Activated T-helper 1 cell treated with anti-CD3 and anti-CD28 coated beads, Interleukin-12 subunit alpha, Interleukin-12 subunit beta, Interleukin-2, Interleukin-4 antibody, amounts not matched to agents 30 ng/mL and 10 ng/mL and 1 ng/mL, durations not matched to agents 14 hours and 24 hours and 36 hours (primary cell): ENCODE measurements around the gene TMEM154. TPM values are rescaled to one million over a fixed set of nuclear protein-coding genes. Genes with fewer than 3 reads are reported as not detected.

Source experiments
- DNase-seq: peaks from one replicate; pipeline ENCODE4 v3.0.0; 2021; ENCODE audit warnings: low spot score
- H3K27ac Mint-ChIP-seq: one replicate; pipeline ENCODE4 v1.8.0; 2021; ENCODE audit warnings: mild to moderate bottlenecking, mixed read lengths
- H3K27me3 Mint-ChIP-seq: one replicate; pipeline ENCODE4 v1.8.0; 2022; ENCODE audit warnings: mild to moderate bottlenecking, moderate library complexity, mixed read lengths; ENCODE audit not compliant: insufficient read depth
- H3K36me3 Mint-ChIP-seq: one replicate; pipeline ENCODE4 v1.8.0; 2021; ENCODE audit warnings: low read depth, mixed read lengths
- H3K4me1 Mint-ChIP-seq: one replicate; pipeline ENCODE4 v1.8.0; 2021; ENCODE audit warnings: low read depth, mixed read lengths
- H3K4me3 Mint-ChIP-seq: one replicate; pipeline ENCODE4 v1.8.0; 2021; ENCODE audit warnings: mild to moderate bottlenecking, moderate library complexity, mixed read lengths
- H3K9me3 Mint-ChIP-seq: one replicate; pipeline ENCODE4 v1.8.0; 2021; ENCODE audit warnings: mixed read lengths
- intact Hi-C: fragments of 100-400 bp; cut with micrococcal nuclease; formaldehyde crosslinking; loops from one replicate; pipeline ENCODE4 v1.15.1; 2024
- total RNA-seq: library from RNA; stranded (reverse); gene quantifications from 2 replicates; pipeline ENCODE4 v1.2.3, GENCODE V29; 2022

Gene TMEM154
- total RNA-seq, 1 donor from 2014 or later: 13.0 TPM

DNA sequence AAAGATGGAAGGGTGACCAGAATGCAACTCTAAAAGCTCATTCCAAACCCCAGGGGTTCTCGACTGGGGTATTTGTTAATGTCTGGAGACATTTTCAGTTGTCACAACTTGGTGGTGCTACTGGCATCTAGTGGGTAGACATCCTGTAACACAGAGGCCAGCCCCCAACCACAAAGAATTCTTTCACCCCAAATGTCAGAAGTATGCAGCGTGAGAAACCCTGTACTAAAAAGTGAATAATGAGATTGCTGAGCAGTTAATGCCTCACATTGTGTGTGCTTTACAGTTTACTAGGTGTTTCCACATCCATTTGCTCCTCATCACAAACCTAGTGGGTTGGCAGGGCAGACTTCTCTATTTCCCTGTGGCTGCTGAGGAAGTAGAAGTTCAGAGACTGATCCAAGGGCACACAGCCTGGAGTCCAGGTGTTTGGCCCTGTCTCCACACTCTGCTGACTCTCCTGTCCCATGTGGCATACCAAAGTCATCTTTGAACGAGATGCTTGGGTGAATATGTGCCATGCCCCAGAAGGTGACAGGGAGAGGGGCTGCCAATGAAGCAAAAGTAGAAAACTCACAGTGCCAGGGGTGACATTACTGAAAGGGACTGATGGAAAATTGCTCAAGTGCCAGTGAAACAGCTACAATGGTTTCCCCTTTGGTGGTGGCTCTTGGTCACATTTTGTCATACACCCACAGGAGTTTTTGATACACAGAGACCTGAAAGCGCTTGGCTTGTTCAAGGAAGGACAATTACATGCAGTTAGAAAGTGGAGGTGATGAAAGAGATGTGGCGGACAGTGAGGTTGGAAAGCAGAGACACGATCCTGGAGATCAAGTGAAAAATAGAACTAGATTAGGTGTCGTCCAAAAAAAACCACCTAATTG, 10.1 kb upstream of the TMEM154 start:
- Mint-ChIP-seq H3K36me3 (no peaks in the 10 kb centered on the region), H3K27me3 (no peaks in the 10 kb centered on the region), H3K27ac (no peak overlapping the region), H3K4me3 (no peak overlapping the region), H3K9me3 (no peaks in the 10 kb centered on the region), H3K4me1 (peaks cover 1% of the 10 kb centered on the region)
- no peak for DNase-seq
- intact Hi-C loops: loop anchor here (1.0 to 10.0 kb wide), 3 partner anchors 11 to 1655 kb away; partner anchors contain the start of gene TMEM154

DNA sequence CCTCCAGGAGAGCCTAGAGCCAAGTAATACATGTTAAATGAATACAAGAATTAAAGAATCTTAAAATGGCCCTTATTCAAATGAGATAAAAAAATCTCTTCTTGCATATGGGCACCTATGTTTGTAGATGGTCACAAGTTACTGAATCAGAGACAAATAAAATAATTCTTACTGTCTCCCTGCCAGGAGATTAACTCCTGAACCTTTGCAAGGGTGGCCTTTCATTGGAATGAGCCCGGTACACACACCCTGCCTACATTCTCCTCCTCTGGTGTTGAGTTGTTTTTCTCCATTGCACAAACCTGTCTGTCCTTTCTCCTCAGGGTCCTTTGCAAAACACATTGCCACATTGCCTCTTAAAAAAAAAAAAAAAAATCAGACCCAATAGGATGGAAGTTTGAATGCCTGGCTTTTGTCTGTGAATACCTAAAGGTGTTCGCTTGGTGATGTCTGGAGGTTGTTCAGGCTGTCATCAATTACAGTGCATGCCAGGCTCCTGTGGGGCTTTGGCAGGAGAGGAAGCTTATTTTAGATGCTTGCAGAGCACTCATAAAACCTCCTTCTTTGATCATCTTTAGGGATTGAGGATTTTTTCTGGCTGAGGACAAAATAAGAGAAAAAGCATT, 8.3 kb upstream of the TMEM154 start:
- H3K9me3 Mint-ChIP-seq: no peaks in the 10 kb centered on the region
- H3K4me1 Mint-ChIP-seq: peaks cover 19% of the 10 kb centered on the region
- intact Hi-C loops: loop anchor here (10.0 kb wide), 1 partner anchor 427 kb away; no protein-coding TSS in a partner anchor
- no peaks in the 10 kb centered on the region for H3K27me3 Mint-ChIP-seq
- DNase-seq: no peak
- no peaks in the 10 kb centered on the region for H3K36me3 Mint-ChIP-seq
- no peak overlapping the region for H3K4me3 Mint-ChIP-seq
- H3K27ac Mint-ChIP-seq: no peak overlapping the region

DNA sequence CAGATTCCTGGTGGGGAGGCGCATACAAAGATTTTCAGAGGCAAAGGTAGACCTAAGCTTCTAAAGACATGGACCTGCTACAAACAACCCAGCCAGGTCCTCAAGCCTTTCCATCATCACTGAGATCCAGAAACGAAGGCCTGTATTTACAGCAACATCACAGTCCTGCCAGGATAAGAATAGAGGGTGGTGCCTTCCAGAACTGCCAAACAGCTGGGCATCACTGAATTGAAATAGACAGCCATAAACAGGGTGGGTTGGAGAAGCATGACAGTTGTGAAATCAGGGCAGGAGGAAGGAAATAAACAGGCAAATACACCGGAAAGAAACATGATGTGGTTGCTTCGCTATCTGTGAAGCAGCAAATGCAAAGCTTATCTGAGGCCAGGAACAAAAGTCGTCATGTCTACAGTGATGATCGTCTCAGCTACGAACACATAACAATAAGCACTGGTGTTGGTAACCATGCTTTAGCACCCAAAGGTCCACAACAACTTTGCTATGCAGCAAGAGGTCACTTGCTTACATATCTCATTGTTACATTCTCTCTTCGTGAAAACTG, 6.7 kb upstream of the TMEM154 start:
- no peak for DNase-seq
- no peaks in the 10 kb centered on the region for H3K9me3 Mint-ChIP-seq
- peaks cover 31% of the 10 kb centered on the region for H3K4me1 Mint-ChIP-seq
- H3K27me3 Mint-ChIP-seq: no peaks in the 10 kb centered on the region
- H3K4me3 Mint-ChIP-seq: no peak overlapping the region
- no peak overlapping the region for H3K27ac Mint-ChIP-seq
- intact Hi-C loops: loop anchor here (10.0 kb wide), 1 partner anchor 428 kb away; no protein-coding TSS in a partner anchor
- H3K36me3 Mint-ChIP-seq: no peaks in the 10 kb centered on the region

GRCh38 chr4:152684587-152684986, 4.8 kb upstream of the TMEM154 start:
- no peak for DNase-seq
- Mint-ChIP-seq H3K27ac (peak overlapping the region; percentile 54), H3K36me3 (no peaks in the 10 kb centered on the region), H3K4me1 (peaks cover 49% of the 10 kb centered on the region), H3K4me3 (no peak overlapping the region), H3K9me3 (no peaks in the 10 kb centered on the region), H3K27me3 (no peaks in the 10 kb centered on the region)
- intact Hi-C loops: loop anchor here (5.0 to 10.0 kb wide), 2 partner anchors 48 to 430 kb away; no protein-coding TSS in a partner anchor

GRCh38 chr4:152684007-152684406, 4.2 kb upstream of the TMEM154 start:
- no peak for DNase-seq
- no peaks in the 10 kb centered on the region for H3K36me3 Mint-ChIP-seq
- H3K9me3 Mint-ChIP-seq: no peaks in the 10 kb centered on the region
- H3K4me1 Mint-ChIP-seq: peaks cover 55% of the 10 kb centered on the region
- no peaks in the 10 kb centered on the region for H3K27me3 Mint-ChIP-seq
- no peak overlapping the region for H3K27ac Mint-ChIP-seq
- intact Hi-C loops: loop anchor here (5.0 to 10.0 kb wide), 2 partner anchors 48 to 431 kb away; no protein-coding TSS in a partner anchor
- H3K4me3 Mint-ChIP-seq: no peak overlapping the region

DNA sequence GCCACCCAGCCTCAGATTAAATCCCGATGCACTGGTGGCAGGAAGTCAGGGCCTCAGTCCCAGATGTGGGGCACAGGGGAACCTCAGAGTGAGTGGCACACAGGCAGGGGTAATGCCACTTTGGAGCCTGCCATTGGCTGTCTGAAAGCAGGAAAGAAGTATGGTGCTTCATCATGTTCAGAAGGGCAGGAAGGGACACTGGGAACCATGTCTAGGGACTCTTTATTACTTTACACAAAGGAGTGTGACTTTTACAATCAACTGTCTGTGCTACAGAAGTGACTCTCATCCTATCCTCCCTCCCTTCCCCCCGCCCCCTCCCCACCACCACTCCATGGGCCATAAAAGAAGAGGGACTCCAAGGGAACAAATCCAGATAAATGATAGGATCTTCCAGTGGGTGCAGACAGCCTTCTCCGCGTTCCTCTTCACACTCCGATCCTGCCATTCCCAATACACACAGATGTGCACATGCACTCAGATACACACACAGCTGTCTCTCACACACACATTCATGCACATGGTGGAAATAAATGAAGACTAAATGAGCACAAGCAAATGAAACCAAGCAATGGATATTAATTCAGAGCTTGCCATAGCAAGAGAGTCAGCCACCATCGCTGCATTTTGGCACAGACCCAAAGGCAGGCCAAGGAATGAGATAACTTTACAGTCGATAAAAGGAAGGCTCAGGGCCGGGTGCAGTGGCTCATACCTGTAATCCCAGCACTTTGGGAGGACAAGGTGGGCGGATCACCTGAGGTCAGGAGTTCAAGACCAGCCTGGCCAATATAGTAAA, 2.5 kb upstream of the TMEM154 start:
- no peak overlapping the region for H3K4me3 Mint-ChIP-seq
- no peak for DNase-seq
- no peaks in the 10 kb centered on the region for H3K27me3 Mint-ChIP-seq
- peaks cover 70% of the 10 kb centered on the region for H3K4me1 Mint-ChIP-seq
- H3K27ac Mint-ChIP-seq: no peak overlapping the region
- H3K36me3 Mint-ChIP-seq: peaks cover 3% of the 10 kb centered on the region
- no peaks in the 10 kb centered on the region for H3K9me3 Mint-ChIP-seq
- intact Hi-C loops: loop anchor here (5.0 to 10.0 kb wide), 2 partner anchors 50 to 432 kb away; no protein-coding TSS in a partner anchor

- peaks cover 3% of the 10 kb centered on the region for H3K36me3 Mint-ChIP-seq
- H3K27me3 Mint-ChIP-seq: no peaks in the 10 kb centered on the region
- no peak for DNase-seq
- intact Hi-C loops: loop anchor here (1.0 to 10.0 kb wide), 7 partner anchors 16 to 434 kb away; partner anchors contain the start of genes ARFIP1 and TIGD4
- peak overlapping the region; percentile 68 for H3K27ac Mint-ChIP-seq
- H3K4me3 Mint-ChIP-seq: peak overlapping the region; percentile 73
- H3K9me3 Mint-ChIP-seq: no peaks in the 10 kb centered on the region
- peaks cover 81% of the 10 kb centered on the region for H3K4me1 Mint-ChIP-seq
Observed at GRCh38 chr4:152680988-152681603, 1.3 kb upstream of the TMEM154 start.

GRCh38 chr4:152678841-152679240, 956 bp downstream of the TMEM154 start:
- Mint-ChIP-seq H3K27ac (peak overlapping the region; percentile 18), H3K9me3 (no peaks in the 10 kb centered on the region), H3K4me3 (peak overlapping the region; percentile 91), H3K4me1 (peaks cover 76% of the 10 kb centered on the region), H3K27me3 (no peaks in the 10 kb centered on the region), H3K36me3 (peaks cover 11% of the 10 kb centered on the region)
- DNase-seq: no peak
- intact Hi-C loops: loop anchor here (1.0 kb wide), 2 partner anchors 10 to 143 kb away; partner anchors contain the start of gene FBXW7

- no peak overlapping the region for H3K27ac Mint-ChIP-seq
- H3K4me1 Mint-ChIP-seq: peaks cover 66% of the 10 kb centered on the region
- no peak overlapping the region for H3K4me3 Mint-ChIP-seq
- DNase-seq: no peak
- H3K9me3 Mint-ChIP-seq: no peaks in the 10 kb centered on the region
- intact Hi-C loops: no loop called here
- H3K36me3 Mint-ChIP-seq: peaks cover 14% of the 10 kb centered on the region
- no peaks in the 10 kb centered on the region for H3K27me3 Mint-ChIP-seq
Observed at GRCh38 chr4:152677117-152677516, 2.7 kb downstream of the TMEM154 start.

DNA sequence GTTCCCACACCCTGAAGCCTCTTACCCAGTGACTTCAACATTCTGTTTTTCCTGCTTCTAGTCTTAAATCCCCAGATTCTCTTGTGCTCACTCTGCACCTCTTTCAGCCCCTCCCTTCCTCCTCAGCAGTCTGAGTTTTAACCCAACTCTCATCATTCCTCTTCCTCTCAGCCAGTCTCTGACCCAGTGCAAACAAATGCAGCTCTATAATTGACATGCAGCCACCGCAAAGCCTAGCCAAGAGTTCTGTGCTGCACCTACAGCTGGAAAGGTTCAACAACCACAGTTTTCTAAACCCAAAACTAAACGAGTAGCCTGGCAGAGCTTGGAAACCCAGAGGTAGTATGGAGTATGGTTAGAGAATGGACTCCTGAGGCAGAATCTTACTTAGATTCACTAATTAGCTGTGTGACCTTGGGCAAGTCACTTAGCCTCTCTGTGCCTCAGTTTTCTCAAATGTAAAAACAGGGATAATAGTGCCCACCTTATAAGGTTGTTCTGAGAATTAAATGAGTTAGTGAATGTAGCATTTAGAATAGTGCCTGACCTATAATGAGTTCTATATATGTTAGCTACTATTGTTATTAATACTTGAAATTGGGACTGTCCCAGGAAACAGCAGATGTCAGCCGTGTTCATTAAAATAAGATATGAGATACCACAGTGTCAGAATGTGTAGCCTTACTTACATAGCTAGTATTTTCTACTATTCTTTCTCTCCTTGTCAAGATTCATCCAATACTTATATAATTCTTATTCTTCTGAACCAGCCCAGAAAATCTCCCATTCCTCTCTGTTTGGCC, 3.5 kb downstream of the TMEM154 start:
- H3K4me3 Mint-ChIP-seq: no peak overlapping the region
- intact Hi-C loops: no loop called here
- H3K9me3 Mint-ChIP-seq: no peaks in the 10 kb centered on the region
- H3K4me1 Mint-ChIP-seq: peaks cover 58% of the 10 kb centered on the region
- no peak for DNase-seq
- H3K36me3 Mint-ChIP-seq: peaks cover 15% of the 10 kb centered on the region
- peak overlapping the region; percentile 38 for H3K27ac Mint-ChIP-seq
- H3K27me3 Mint-ChIP-seq: no peaks in the 10 kb centered on the region

- no peak overlapping the region for H3K4me3 Mint-ChIP-seq
- no peaks in the 10 kb centered on the region for H3K27me3 Mint-ChIP-seq
- DNase-seq: no peak
- peaks cover 22% of the 10 kb centered on the region for H3K36me3 Mint-ChIP-seq
- H3K27ac Mint-ChIP-seq: no peak overlapping the region
- intact Hi-C loops: no loop called here
- peaks cover 47% of the 10 kb centered on the region for H3K4me1 Mint-ChIP-seq
- no peaks in the 10 kb centered on the region for H3K9me3 Mint-ChIP-seq
Observed at GRCh38 chr4:152674359-152674758, 5.4 kb downstream of the TMEM154 start.
